Midbrain (tissue), 1 donor: Measurements from ENCODE around the gene ZFYVE27.

Experiments used
- DNase-seq: peaks from one replicate; lab custom pipeline; 2025; lab: John Stamatoyannopoulos, UW

The ZFYVE27 gene

DNA sequence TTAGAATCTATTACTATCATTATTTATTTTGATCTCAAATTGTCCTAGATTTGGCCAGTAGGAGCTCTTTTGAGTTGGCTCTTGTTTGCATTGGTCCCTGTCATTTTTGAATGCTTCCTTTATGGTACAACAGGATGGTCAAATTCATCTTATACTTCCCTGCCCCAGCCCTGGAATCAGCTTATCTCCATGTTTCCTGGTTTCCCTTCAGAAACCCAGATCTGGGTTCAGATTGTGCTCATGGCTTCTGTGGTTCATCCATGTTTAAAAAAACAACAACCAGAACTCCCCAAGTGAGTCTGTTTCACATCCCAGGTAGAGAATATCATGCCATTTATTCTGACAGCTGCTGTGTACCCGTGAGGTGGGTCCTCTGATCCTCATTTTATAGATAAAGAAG, 10.6 kb downstream of the ZFYVE27 start:
- no peak for DNase-seq

DNA sequence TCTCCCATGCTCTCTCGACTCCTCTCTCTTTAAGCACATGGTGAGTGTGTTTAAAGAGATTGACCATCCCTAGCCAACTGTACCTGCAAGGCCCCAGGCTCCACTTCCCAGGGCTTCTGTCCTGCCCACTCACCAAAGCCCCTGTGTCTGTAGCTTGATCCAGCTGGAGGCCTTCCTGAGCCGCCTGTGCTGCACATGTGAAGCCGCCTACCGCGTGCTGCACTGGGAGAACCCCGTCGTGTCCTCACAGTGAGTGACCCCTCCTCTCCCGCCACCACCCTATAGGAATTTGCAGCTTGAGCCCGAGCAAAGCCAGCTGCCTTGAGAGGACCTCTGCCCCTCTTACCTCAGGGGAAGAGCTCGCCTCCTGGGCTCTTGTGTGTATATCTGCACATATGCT, 11.2 kb downstream of the ZFYVE27 start:
- DNase-seq = no peak

DNA sequence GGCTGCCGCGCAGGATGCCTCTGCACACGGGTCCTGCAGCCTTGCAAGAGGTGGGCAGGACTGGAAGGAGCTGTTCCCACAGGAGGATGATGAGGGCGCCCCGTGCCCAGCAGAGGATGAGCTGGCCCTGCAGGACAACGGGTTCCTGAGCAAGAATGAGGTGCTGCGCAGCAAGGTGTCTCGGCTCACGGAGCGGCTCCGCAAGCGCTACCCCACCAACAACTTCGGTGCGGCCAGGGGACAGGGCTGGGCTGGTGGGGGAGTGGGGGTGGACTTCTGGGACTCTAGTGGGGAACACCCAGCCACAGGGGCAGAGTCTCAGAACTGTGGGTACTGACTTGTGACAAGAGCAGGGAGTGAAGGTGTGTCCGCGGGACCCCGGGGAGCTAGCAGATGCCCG, 16.0 kb downstream of the ZFYVE27 start:
- DNase-seq = no peak

DNA sequence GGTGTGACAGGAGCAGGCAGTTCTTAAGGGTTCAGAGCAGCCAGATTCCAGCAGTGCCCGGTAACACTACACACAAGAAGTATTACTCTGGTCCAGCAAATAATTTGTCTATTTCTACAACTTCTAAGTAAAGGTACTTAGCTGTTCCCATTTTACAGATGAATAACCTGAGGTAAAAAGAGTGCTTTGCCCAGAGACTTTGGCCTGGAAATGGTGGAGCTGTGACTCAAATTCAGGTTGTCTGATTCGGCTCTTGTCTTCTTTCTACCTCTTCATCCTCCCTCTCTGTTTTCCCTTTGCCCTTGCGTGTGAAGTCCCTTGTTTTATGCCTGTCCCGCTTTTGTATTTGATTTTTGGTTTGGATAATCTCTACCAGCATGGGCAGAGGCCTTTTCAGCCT, 17.8 kb downstream of the ZFYVE27 start:
- no peak for DNase-seq

DNA sequence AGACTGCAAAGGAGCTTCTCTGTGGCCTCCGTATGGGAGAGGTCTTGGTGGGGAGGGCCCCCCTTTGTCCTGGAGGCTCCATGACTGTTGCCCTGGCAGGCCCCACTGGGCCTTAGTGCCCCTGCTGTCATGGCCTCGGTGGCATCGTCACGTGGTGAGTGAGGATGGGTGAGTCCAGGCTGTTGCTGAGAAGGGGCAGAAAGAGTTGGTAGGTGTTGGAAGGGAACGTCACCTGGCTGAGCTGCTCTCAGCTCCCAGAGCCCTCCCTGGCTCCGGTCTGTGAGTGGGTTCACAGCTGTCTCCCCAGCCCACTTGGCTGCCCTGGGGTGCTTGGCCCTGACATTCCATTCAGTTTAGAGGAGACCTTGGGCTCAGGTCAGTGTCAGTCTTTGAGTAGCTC, 18.8 kb downstream of the ZFYVE27 start:
- no peak for DNase-seq

DNA sequence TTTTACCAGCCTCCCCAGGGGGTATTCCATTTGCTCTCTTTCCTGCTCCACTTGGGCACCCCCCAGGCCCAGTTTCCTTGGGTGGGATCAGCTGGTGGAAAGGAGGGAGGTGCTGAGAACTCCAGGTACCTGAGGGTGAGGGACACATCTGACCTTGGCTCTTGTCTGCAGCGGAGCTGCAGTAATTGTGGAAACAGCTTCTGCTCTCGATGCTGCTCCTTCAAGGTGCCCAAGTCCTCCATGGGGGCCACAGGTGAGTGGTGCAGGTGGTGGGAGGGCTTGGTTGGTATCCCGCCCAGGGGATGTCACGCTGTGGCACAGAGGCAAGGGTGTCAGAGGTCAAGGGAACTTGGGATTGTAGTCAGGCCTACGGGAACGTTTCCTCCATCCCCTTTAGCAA, 20.5 kb downstream of the ZFYVE27 start:
- no peak for DNase-seq

DNA sequence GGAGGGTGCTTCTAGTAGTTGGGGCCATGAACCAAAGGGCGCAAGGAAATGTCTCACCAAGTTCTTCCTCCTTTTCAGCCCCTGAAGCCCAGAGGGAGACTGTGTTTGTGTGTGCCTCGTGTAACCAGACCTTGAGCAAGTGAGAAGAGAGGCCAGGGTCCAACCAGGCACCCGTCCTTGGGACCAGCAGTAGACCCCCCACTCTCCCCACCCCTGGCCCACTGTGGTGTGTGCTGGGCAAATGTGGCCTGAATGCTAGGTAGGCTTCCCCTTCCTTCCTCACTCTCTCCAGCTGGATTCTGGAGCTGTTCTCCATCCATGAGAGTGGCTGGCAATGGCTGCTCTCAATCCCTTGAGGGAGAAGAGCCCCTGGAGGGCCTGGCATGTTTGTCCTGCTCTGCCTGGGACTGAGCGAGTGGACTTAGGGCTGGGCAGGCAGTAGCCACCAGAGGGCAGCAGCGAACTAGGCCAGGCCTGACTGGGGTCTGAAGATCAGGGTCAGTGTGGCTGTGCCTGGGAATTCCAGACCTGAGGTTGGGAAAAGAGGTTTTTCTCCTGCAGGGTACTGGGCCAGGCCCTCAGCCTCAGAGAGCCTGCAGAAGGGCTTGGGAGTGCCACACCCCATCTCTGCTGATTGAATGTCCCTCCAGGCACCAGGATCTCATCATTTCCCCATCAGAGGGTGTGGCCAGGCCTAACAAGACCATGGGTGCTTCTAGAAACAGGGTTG, 22.4 kb downstream of the ZFYVE27 start:
- DNase-seq = peak; percentile 77

DNA sequence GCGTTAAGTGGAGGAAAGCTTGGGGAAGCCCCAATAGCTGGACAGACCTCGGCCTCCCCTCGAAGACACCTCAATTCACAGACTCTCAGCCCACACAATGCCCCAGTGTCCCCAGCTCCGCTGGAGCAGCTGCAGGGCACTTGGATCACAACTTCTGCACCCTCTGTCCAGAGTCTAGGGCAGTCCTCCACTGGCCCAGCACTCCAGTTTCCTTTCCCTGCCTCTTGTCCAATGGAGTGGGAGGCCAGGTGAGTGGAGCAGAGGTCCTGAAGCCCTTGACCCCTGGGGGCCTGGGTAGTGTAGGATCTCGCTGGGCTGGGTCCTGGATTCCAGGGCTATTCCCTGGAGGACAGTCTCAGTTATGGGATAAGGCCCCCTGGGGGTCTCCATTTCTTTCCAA, 23.0 kb downstream of the ZFYVE27 start:
- DNase-seq = no peak

DNA sequence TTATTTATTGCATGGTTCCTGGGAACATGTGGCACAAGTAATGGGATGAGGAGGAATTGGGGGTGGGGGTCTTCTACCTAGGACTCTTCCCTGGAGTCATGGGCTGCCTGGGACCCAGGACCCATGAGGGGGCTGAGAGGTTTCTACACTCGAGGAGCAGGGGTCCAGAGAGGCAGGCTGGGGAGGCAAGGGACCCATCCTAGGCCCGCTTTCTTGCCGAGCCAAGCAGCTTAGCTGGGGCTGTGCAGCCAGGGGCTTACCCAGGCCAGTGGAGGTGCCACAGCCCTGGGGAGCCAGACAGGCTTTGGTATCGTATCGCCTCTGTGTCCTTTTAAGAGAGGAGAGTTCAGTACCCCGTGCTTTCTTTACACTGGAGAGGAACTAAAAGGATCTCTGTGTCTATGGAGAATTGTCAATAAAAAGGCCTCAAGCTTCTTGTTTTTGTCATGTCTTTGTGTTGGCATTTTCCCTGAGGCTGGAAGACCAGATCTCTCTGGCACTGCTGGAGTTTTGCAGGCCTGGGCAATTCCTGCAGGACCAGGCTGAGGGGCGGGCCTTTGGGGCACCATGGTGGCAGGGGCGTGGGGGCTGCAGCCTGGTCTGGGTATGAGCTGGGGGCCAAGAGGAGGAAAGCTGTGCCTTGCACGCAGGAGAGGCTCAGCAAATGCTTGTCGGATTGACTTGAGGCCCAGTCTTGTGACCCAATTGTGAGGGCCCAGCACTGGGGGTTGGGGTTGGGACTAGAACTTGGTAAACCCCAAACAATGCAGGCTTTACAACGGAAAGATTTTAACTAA, 23.7 kb downstream of the ZFYVE27 start:
- DNase-seq = no peak

DNA sequence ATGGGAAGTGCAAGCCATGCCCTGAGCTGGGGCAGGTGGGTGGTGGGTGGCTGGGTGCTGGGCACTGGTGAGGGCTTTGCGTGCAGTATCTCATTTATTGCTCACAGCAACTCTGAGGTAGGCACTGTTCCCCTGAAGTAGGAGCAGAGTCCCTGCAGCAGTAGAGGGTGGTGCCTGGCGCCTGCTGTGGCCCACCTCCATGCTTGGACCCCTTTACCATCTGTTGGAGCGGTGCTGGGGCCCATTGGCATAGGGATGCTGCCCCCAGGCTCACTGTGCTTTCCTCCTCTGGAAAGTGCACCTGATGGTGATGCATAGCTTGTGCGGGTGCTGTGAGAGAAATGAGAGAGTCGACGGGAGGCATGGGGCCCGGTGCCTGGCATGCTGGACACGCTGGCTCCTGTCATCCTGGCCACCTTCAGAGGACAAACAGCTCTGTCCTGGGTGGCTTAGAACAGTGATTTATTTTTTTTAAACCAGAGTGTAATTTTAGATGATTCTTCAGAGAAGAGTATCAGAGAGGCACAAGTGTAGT, 24.5 kb downstream of the ZFYVE27 start:
- no peak for DNase-seq

DNA sequence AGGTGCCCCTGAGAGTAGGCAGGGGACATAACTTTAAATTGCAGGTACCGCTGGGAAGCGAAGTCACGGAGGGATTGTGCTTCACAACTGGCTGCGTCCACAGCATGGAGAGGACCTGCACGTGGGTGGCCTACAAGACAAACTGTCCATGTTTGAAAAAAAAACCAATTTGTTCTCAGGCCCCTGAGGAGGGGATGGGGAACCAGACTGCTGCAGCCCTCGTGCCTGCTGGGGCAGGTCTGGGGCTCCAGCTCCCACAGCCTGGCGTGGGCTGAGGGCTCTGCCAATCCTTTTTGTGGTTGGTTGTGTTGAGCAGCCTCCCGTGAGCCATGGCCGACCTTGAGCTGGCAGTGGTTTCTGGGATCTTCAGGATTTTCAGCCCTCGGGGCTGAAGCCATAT, 25.1 kb downstream of the ZFYVE27 start:
- no peak for DNase-seq

DNA sequence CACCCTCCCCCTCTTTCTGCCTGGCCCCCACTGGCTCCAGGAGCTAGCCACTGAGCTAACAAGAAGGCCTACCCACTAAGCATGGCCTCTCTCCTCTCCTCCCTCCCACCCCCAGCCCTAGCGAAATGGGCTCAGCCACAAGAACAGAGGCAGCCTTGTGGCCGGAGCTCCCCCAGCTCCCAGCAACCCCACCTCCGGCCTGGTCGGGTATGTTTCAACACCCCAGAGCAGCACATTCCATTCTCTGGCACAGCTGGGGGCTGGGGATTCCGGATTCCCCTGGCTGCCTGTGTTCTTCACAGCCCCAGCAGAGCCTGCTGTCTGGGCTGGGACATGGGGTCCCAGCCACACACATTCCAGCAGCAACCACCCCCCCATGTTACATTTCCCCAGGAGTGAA, 25.9 kb downstream of the ZFYVE27 start:
- no peak for DNase-seq

DNA sequence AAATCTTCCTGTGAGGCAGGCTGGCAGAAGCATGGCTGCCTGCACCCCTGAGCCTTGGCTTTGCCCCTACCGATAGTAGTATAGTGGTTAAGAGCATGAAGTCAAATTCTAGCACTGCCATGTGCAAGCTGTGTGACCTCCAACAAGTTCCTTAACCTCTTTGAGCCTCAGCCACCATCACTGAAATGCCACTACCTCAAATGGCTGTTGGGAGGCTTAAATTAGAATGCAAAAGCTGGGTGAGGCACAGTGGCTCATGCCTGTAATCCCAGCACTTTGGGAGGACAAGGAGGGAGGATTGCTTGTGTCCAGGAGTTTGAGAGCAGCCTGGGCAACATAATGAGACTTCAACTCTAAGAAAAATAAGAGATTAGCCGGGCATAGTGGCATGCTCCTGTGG, 26.5 kb downstream of the ZFYVE27 start:
- DNase-seq = no peak

DNA sequence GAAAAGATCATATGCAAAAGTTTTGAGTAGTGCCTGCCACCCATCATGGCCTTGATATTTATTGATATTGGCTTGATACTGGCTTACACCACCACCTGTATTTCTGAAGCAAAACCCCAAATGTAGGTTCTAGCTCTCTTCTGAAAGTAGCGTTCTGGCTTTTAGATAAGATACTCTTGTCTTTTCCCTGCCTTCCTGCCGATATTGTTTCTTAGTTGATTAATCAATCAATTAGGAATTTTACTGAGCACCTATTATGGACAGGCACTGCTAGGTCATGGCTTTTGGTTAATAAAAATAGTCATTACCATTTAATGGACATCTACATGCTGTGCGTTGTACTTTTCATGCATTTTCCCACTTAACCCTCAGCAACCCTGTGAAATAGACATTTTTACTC, 27.0 kb downstream of the ZFYVE27 start:
- DNase-seq = no peak

DNA sequence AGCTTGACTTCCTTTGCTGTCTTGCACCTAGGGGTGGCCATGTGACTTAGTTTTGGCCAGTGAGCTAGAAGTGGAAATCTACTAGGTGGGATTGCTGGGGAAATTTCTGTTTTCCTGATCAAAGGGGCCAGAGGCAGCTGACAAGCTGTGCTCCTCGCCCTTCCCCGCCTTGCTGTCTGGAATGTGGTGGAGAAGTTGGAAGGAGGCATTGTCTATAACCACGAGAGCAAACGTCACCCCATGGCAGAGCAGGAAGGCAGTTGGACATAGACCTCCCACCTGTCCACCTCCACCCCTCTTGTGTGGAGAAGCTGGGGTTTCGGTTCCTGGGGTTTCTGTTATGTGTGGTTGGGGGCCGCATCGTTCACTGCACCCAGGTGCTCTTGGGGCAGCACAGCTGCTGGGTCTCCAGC, 27.6 kb downstream of the ZFYVE27 start:
- no peak for DNase-seq

DNA sequence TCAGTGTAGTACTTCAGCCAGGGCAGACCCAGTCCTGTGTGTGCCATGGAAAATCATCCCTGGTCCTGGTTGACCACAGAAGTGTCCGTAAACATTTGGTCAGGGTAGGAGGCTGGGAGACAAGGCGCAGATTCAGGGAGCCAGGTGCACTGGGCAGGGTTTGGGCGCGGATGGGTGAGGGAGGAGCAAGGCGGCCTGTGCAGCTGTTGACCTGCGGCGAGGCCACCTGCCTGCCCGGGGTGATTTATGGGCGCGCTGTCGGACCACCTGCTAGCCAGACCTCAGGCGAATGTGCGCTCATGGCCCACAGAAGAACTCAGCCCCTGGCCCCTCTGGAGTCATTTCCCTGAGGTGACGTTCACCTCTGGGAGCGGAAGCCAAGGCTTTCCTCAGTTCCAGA, 28.3 kb downstream of the ZFYVE27 start:
- no peak for DNase-seq

DNA sequence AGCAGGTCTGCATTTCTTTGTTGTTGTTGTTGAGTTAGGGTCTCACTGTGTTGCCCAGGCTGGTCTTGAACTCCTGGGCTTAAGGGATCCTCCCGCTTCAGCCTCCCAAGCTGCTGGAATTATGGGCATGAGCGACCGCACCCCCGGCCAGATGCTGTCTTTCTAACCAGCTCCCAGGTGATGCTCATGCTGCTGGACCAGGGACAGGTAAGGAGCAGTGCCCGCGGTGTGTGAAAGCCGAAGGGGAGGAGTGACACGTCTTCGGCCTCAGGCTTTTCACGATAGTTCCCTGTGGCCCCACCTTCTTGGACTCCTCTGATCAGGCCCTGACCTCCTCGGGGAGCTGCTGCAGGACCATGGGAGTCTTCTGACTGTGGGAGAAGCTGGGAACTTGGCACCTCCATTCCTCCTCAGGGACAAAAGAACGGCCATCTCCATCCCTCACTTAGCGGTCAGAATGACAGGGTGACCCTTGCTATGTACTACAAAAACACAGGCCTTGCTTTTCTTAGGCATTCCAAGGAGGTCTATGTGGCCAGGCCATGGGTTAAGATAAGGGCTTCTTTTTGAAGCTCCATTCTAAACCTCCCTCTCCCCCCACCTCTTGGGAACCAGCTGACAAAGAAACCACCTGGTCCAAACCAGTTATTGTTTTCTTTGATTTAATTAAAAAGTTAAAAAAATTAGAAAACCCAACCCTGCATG, 29.3 kb downstream of the ZFYVE27 start:
- DNase-seq = no peak

DNA sequence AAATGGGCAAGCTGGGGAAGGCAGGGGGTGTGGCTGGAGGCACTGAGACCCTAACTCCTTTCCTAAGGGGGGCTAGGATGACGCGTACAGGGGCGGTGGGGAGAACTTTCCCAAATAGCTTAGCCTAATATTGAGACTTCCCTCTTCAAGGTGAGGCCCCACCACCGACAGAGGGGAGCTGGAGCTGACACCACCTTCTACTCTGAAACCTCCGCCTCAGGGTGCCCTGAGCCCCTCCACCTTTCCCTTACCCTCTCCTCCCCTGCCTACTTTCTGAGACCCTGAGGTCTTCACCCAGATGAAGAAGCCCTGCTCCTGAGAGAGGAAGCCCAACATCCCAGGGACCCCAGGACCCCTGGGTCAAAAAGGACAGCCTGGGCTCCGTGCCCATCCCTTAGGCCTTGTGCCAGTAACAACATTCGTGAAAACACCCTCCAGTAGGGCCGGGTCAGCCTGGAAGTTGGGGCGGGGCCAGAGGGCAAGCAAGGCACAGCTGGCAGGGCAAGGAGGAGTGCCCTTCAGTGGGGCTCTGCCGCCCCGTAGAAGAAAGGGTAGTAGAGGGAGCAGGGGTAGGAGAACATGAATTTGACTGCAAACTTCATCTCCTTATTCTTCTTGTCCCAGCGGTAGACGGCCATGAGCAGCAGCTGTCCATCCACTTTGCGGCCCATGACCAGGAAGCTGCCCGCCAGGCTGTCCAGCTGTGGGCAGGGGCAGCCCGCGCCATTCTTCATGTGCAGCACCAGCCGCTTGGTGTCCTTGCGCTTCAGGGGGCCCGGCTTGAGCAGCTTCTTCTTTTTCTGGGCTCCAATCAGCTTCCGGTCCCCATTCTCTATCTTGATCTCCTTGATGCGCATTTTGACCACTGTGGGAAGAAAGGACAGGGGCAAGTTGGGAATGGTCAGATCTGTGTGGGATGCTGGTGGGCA, 30.3 kb downstream of the ZFYVE27 start:
- no peak for DNase-seq

DNA sequence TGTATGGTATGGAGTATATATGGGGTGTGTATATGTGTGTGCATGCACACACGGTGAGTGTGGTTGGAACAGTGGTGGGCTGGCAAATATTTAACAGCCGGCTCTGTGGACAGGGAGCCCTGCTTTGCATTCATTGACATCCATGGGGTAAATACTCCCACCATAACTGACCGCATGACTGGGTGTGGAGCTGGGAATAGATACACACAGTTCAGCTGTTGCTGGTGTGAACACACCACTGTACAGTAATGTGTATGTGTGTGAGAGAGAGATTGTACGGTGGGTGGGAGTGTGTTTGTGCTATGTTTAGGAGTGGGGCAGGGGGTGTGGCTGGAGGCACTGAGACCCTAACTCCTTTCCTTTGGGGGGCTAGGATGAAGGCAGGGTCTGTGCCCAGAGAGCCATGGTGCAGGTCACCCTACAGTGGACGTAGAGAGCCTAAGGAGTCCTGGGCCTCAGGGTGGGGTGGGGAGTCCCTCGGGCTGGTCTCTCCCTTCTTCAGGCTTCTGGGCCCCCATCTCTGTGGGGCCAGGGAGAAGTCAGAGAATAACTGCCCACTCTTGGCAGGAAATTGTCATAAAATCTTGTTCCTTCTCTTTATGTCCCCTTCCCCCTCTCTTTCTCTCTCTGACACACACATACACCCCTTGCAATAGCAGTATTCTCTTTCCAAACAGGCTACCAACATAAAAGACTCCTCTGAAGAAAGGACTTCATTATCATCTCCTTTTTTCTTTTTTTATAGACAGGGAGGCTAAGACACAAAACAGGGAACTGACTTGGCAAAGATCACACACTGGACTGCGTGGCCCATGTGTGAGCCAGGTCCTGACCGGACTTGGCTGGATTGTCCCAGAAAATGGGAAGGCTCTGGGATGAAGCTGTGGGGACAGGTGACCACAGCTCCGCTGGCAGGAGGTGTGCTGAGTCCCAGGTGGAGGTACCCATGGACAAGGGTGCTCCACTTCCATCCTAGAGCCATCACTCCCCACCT, 31.7 kb downstream of the ZFYVE27 start:
- no peak for DNase-seq

DNA sequence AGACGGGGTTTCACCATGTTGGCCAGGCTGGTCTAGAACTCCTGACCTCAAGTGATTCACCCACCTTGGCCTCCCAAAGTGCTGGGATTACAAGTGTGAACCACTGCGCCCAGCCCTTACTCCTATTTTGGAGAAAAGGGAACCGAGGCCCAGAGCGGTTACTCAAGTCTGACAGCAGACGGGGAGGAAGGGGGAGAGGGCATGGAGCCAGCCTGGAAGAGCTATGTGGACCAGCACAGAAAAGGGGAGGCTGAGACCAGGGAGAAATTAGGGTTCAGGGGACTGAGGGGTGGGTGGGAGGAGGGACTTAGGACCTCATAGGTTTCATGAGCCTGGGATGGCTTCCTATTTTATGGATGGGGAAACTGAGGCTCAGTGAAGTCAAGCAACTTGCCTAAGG, 33.3 kb downstream of the ZFYVE27 start:
- DNase-seq = no peak
